Calu3 (cell line): Measurements from ENCODE around the gene TUT4. TPM values are rescaled to one million over a fixed set of nuclear protein-coding genes. Genes with fewer than 3 reads are reported as not detected.

Experiments used
- BruUV-seq: library from RNA; stranded (reverse); fragments of 400-500 nt; replicated peaks from 2 replicates; lab custom pipeline; 2021; lab: Mats Ljungman, UMichigan
- CTCF ChIA-PET: fragments of 300-600 bp; sonication (Branson Sonifier 250); formaldehyde crosslinking; loops from one replicate; lab custom pipeline; 2022; ENCODE audit warnings: antibody characterized with exemption; lab: Charles Lee
- DNase-seq: peaks from one replicate; pipeline ENCODE4 v3.0.0; 2022
- H3K27ac Mint-ChIP-seq: one replicate; pipeline ENCODE4 v1.8.0; 2022; ENCODE audit warnings: mixed read lengths; ENCODE audit not compliant: unreplicated experiment
- H3K27me3 Mint-ChIP-seq: one replicate; pipeline ENCODE4 v1.8.0; 2022; ENCODE audit warnings: mixed read lengths; ENCODE audit not compliant: unreplicated experiment
- H3K36me3 Mint-ChIP-seq: one replicate; pipeline ENCODE4 v1.8.0; 2022; ENCODE audit warnings: mild to moderate bottlenecking, moderate library complexity, mixed read lengths; ENCODE audit not compliant: insufficient read depth, unreplicated experiment
- H3K4me1 Mint-ChIP-seq: one replicate; pipeline ENCODE4 v1.8.0; 2022; ENCODE audit warnings: mild to moderate bottlenecking, low read depth, mixed read lengths; ENCODE audit not compliant: unreplicated experiment
- H3K4me3 Mint-ChIP-seq: one replicate; pipeline ENCODE4 v1.8.0; 2022; ENCODE audit warnings: mild to moderate bottlenecking, low read depth, moderate library complexity, mixed read lengths; ENCODE audit not compliant: unreplicated experiment
- H3K9me3 Mint-ChIP-seq: one replicate; pipeline ENCODE4 v1.8.0; 2022; ENCODE audit warnings: low read depth, mixed read lengths; ENCODE audit not compliant: unreplicated experiment
- intact Hi-C: fragments of 100-400 bp; cut with micrococcal nuclease; formaldehyde crosslinking; loops from one replicate; pipeline ENCODE4 v1.10.0; 2022; ENCODE audit not compliant: unreplicated experiment
- total RNA-seq: library from RNA; stranded (reverse); gene quantifications from 2 replicates; pipeline ENCODE4 v1.2.3, GENCODE V29; 2022
- TF ChIP-seq, protein P1 (sequence below): fragments of 200-600 bp; IDR thresholded peaks from one replicate; pipeline ENCODE4 v1.8.0; 2022; ENCODE audit warnings: antibody characterized with exemption; ENCODE audit not compliant: unreplicated experiment

The TUT4 gene
- total RNA-seq, 1 experiment from 2014 or later: 55.9 TPM

DNA sequence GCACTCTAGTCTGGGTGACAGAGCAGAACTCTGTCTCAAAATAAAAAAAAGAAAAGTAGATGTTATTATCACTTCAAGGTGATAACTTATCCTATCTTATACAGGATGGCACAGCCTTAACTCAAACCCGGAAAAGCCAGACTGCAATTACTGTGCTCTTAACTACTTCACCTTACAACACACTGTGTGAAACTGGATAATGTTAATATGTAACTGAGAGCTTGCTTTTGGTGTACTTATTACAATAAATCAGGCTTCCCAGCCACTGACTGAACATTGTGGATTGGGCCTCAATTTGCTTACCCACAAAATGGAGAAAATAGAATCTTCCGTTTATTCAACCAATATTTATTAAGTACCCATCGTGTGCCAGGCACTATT lies 150.0 kb downstream of the TUT4 start:
- BruUV-seq: no TSS peak
- TF ChIP-seq, protein P1, sequence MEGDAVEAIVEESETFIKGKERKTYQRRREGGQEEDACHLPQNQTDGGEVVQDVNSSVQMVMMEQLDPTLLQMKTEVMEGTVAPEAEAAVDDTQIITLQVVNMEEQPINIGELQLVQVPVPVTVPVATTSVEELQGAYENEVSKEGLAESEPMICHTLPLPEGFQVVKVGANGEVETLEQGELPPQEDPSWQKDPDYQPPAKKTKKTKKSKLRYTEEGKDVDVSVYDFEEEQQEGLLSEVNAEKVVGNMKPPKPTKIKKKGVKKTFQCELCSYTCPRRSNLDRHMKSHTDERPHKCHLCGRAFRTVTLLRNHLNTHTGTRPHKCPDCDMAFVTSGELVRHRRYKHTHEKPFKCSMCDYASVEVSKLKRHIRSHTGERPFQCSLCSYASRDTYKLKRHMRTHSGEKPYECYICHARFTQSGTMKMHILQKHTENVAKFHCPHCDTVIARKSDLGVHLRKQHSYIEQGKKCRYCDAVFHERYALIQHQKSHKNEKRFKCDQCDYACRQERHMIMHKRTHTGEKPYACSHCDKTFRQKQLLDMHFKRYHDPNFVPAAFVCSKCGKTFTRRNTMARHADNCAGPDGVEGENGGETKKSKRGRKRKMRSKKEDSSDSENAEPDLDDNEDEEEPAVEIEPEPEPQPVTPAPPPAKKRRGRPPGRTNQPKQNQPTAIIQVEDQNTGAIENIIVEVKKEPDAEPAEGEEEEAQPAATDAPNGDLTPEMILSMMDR: no peak
- Mint-ChIP-seq H3K36me3 (peaks cover 49% of the 10 kb centered on the region), H3K27me3 (no peaks in the 10 kb centered on the region), H3K9me3 (no peaks in the 10 kb centered on the region), H3K4me3 (peak overlapping the region; percentile 100), H3K4me1 (peaks cover 24% of the 10 kb centered on the region), H3K27ac (peak overlapping the region; percentile 94)
- CTCF ChIA-PET: no interaction called here
- DNase-seq: no peak
- intact Hi-C loops: loop anchor here (10.0 kb wide), 1 partner anchor 282 kb away; no protein-coding TSS in a partner anchor

- Mint-ChIP-seq H3K9me3 (no peaks in the 10 kb centered on the region), H3K27ac (no peak overlapping the region), H3K4me1 (peaks cover 24% of the 10 kb centered on the region), H3K27me3 (no peaks in the 10 kb centered on the region), H3K36me3 (peaks cover 42% of the 10 kb centered on the region), H3K4me3 (no peak overlapping the region)
- intact Hi-C loops: loop anchor here (10.0 kb wide), 1 partner anchor 285 kb away; no protein-coding TSS in a partner anchor
- no peak for DNase-seq
- CTCF ChIA-PET: interaction anchor here (0.9 kb wide), 1 partner anchor 51 kb away, joined by 4 read pairs; no protein-coding TSS in a partner anchor
- no TSS peak for BruUV-seq
- TF ChIP-seq, protein P1: no peak
Observed at GRCh38 chr1:52400131-52400530, 152.8 kb downstream of the TUT4 start.

DNA sequence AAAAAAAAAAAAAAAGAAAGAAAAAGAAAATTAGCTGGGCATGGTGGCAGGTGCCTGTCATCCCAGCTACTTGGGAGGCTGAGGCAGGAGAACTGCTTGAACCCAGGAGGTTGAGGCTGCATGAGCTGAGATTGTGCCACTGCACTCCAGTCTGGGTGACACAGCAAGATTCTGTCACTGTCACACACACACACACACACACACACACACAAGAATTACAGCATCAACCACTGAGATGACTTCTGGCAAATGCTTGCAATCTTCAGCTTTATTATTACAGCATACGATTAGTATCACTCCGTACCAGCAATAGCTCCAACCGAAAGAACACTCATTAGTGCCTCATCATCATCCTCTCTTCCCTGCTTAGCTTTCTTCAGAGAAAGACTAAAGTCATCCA lies 153.3 kb downstream of the TUT4 start:
- Mint-ChIP-seq H3K27ac (no peak overlapping the region), H3K4me3 (no peak overlapping the region), H3K27me3 (no peaks in the 10 kb centered on the region), H3K36me3 (peaks cover 37% of the 10 kb centered on the region), H3K4me1 (peaks cover 24% of the 10 kb centered on the region), H3K9me3 (no peaks in the 10 kb centered on the region)
- CTCF ChIA-PET: interaction anchor here (0.6 to 0.9 kb wide), 2 partner anchors 43 to 51 kb away, joined by 4 read pairs; no protein-coding TSS in a partner anchor
- no TSS peak for BruUV-seq
- intact Hi-C loops: loop anchor here (10.0 kb wide), 1 partner anchor 285 kb away; no protein-coding TSS in a partner anchor
- TF ChIP-seq, protein P1: no peak
- no peak for DNase-seq

- no TSS peak for BruUV-seq
- H3K36me3 Mint-ChIP-seq: peaks cover 10% of the 10 kb centered on the region
- no peak overlapping the region for H3K27ac Mint-ChIP-seq
- intact Hi-C loops: no loop called here
- no peaks in the 10 kb centered on the region for H3K9me3 Mint-ChIP-seq
- no peaks in the 10 kb centered on the region for H3K27me3 Mint-ChIP-seq
- no peak overlapping the region for H3K4me3 Mint-ChIP-seq
- TF ChIP-seq, protein P1: no peak
- H3K4me1 Mint-ChIP-seq: no peaks in the 10 kb centered on the region
- CTCF ChIA-PET: no interaction called here
- no peak for DNase-seq
Observed at GRCh38 chr1:52393174-52393573, 159.7 kb downstream of the TUT4 start.
